Neural progenitor cell (in vitro differentiated cells): ENCODE measurements around the gene RFX1. TPM values are rescaled to one million over a fixed set of nuclear protein-coding genes. Genes with fewer than 3 reads are reported as not detected.
A peak's percentile ranks its signal among the peaks of the same experiment; 100 is the strongest.

Experiments
- DNase-seq: peaks from one replicate; pipeline ENCODE4 v3.0.0-alpha.2; 2016; ENCODE audit warnings: low spot score
- H2AFZ ChIP-seq: fragments of 200-600 bp; sonication (generic); replicated peaks from 2 replicates; pipeline ENCODE4 v1.6.1; 2016; ENCODE audit warnings: antibody characterized with exemption
- H3F3A ChIP-seq: fragments of 200-600 bp; sonication (generic); 2 replicates; pipeline ENCODE4 v1.6.1; 2016; ENCODE audit warnings: antibody characterized with exemption, low read depth
- H3K27ac ChIP-seq: fragments of 200-600 bp; sonication (generic); 2 replicates; pipeline ENCODE4 v1.5.1; 2016; ENCODE audit warnings: mild to moderate bottlenecking
- H3K27me3 ChIP-seq: fragments of 200-600 bp; sonication (generic); 2 replicates; pipeline ENCODE4 v1.6.1; 2016; ENCODE audit warnings: mild to moderate bottlenecking, moderate library complexity
- H3K36me3 ChIP-seq: fragments of 200-600 bp; sonication (generic); 2 replicates; pipeline ENCODE4 v1.5.1; 2016
- H3K4me1 ChIP-seq: fragments of 200-600 bp; sonication (generic); 2 replicates; pipeline ENCODE4 v1.6.1; 2016; ENCODE audit warnings: mixed run types
- H3K4me2 ChIP-seq: fragments of 200-600 bp; sonication (generic); 2 replicates; pipeline ENCODE4 v1.6.1; 2016
- H3K4me3 ChIP-seq: fragments of 200-600 bp; sonication (generic); 2 replicates; pipeline ENCODE4 v1.5.1; 2016
- H3K79me2 ChIP-seq: fragments of 200-600 bp; sonication (generic); 2 replicates; pipeline ENCODE4 v1.6.1; 2016; ENCODE audit warnings: low read depth
- H3K9ac ChIP-seq: fragments of 200-600 bp; sonication (generic); 2 replicates; pipeline ENCODE4 v1.6.1; 2016
- H3K9me3 ChIP-seq: fragments of 200-600 bp; sonication (generic); 2 replicates; pipeline ENCODE4 v1.5.1; 2016; ENCODE audit warnings: low read depth
- H4K20me1 ChIP-seq: fragments of 200-600 bp; sonication (generic); 2 replicates; pipeline ENCODE4 v1.6.1; 2016; ENCODE audit warnings: low read depth
- H3K27ac Mint-ChIP-seq: 3 replicates; pipeline ENCODE4 v1.8.0; 2021; ENCODE audit warnings: mixed read lengths
- H3K27me3 Mint-ChIP-seq: 2 replicates; pipeline ENCODE4 v1.8.0; 2022; ENCODE audit warnings: low read depth, mild to moderate bottlenecking, inconsistent platforms, moderate library complexity, mixed read lengths; ENCODE audit not compliant: insufficient read depth
- H3K36me3 Mint-ChIP-seq: 3 replicates; pipeline ENCODE4 v1.8.0; 2021; ENCODE audit warnings: mixed read lengths
- H3K4me1 Mint-ChIP-seq: 3 replicates; pipeline ENCODE4 v1.8.0; 2021; ENCODE audit warnings: mixed read lengths
- H3K4me3 Mint-ChIP-seq: 3 replicates; pipeline ENCODE4 v1.8.0; 2021; ENCODE audit warnings: mild to moderate bottlenecking, moderate library complexity, mixed read lengths
- H3K9me3 Mint-ChIP-seq: 3 replicates; pipeline ENCODE4 v1.8.0; 2020; ENCODE audit warnings: mixed read lengths
- CTCF ChIP-seq: fragments of 200-600 bp; sonication (generic); IDR thresholded peaks from 2 replicates; pipeline ENCODE4 v1.5.1; 2017; ENCODE audit warnings: antibody characterized with exemption, mild to moderate bottlenecking
- EZH2 ChIP-seq: fragments of 200-600 bp; sonication (generic); IDR thresholded peaks from 2 replicates; pipeline ENCODE4 v1.6.1; 2017; ENCODE audit warnings: antibody characterized with exemption, mild to moderate bottlenecking, moderate library complexity
- EZH2phosphoT487 ChIP-seq: fragments of 200-600 bp; sonication (generic); IDR thresholded peaks from 2 replicates; pipeline ENCODE4 v1.6.1; 2017; ENCODE audit warnings: antibody characterized with exemption
- total RNA-seq: library from RNA; depleted of rRNA; stranded (reverse); fragments of >200 nt; gene quantifications from 2 replicates; pipeline ENCODE4 v1.2.3, GENCODE V29; 2015; ENCODE audit warnings: low replicate concordance

Gene RFX1
- total RNA-seq, result 1.0 and 3.3 TPM in 2 replicates

- H3F3A ChIP-seq, result peaks cover 15% of the 10 kb centered on the region
- H3K36me3 ChIP-seq, result no peaks in the 10 kb centered on the region
- H3K79me2 ChIP-seq, result peaks cover 20% of the 10 kb centered on the region
- H3K4me3 Mint-ChIP-seq, result peak within 1 kb of the TSS; percentile 94
- H3K4me1 ChIP-seq, result no peaks in the 10 kb centered on the region
- peak within 1 kb of the TSS; percentile 92 for H3K4me3 ChIP-seq
- H3K9ac ChIP-seq, result peak within 1 kb of the TSS; percentile 79
- peaks cover 14% of the 10 kb centered on the region for H3K27me3 Mint-ChIP-seq
- TF ChIP-seq EZH2phosphoT487 (no peak), CTCF (no peak), EZH2 (no peak)
- peak; percentile 99 for DNase-seq
- H3K36me3 Mint-ChIP-seq, result no peaks in the 10 kb centered on the region
- H3K9me3 ChIP-seq, result no peaks in the 10 kb centered on the region
- H3K27ac Mint-ChIP-seq, result peak within 1 kb of the TSS; percentile 100
- peak within 1 kb of the TSS; percentile 93 for H3K27ac ChIP-seq
- H2AFZ ChIP-seq, result peak within 1 kb of the TSS; percentile 86
- H3K4me1 Mint-ChIP-seq, result peaks cover 20% of the 10 kb centered on the region
- H3K27me3 ChIP-seq, result no peaks in the 10 kb centered on the region
- H3K4me2 ChIP-seq, result peak within 1 kb of the TSS; percentile 76
- H4K20me1 ChIP-seq, result peaks cover 6% of the 10 kb centered on the region
- no peaks in the 10 kb centered on the region for H3K9me3 Mint-ChIP-seq
Observed at GRCh38 chr19:14006085-14006765, at the start of gene RFX1. TSS of gene RFX1 (minus strand) at chr19:14006320. CDS start at chr19:13993843, 12,477 bp downstream.

GRCh38 chr19:14055396-14055795 lies 49.3 kb upstream of the RFX1 start:
- peaks cover 31% of the 10 kb centered on the region for H3K4me1 Mint-ChIP-seq
- no peaks in the 10 kb centered on the region for H3K9me3 Mint-ChIP-seq
- Histone ChIP-seq H3K4me2 (no peak overlapping the region), H3K9ac (no peak overlapping the region), H3F3A (peaks cover 25% of the 10 kb centered on the region), H3K4me1 (no peaks in the 10 kb centered on the region), H2AFZ (no peak overlapping the region), H3K27ac (no peak overlapping the region), H3K9me3 (no peaks in the 10 kb centered on the region), H3K4me3 (no peak overlapping the region), H4K20me1 (no peaks in the 10 kb centered on the region), H3K36me3 (no peaks in the 10 kb centered on the region), H3K27me3 (peaks cover 35% of the 10 kb centered on the region), H3K79me2 (no peaks in the 10 kb centered on the region)
- TF ChIP-seq CTCF (no peak), EZH2phosphoT487 (no peak), EZH2 (no peak)
- peaks cover 41% of the 10 kb centered on the region for H3K27me3 Mint-ChIP-seq
- H3K36me3 Mint-ChIP-seq, result no peaks in the 10 kb centered on the region
- H3K4me3 Mint-ChIP-seq, result no peak overlapping the region
- DNase-seq, result no peak
- H3K27ac Mint-ChIP-seq, result peak overlapping the region; percentile 52

GRCh38 chr19:14054721-14055120 lies 48.6 kb upstream of the RFX1 start:
- DNase-seq, result no peak

More at GRCh38 chr19:14054721-14055120, 48.6 kb upstream of the RFX1 start:
- no peaks in the 10 kb centered on the region for H4K20me1 ChIP-seq
- H3K4me1 Mint-ChIP-seq, result peaks cover 26% of the 10 kb centered on the region
- H3F3A ChIP-seq, result peaks cover 25% of the 10 kb centered on the region
- no peaks in the 10 kb centered on the region for H3K9me3 Mint-ChIP-seq
- H2AFZ ChIP-seq, result no peak overlapping the region
- no peak overlapping the region for H3K27ac ChIP-seq
- no peak for TF ChIP-seq CTCF
- TF ChIP-seq EZH2, result no peak
- no peak for TF ChIP-seq EZH2phosphoT487
- H3K4me2 ChIP-seq, result no peak overlapping the region
- no peak overlapping the region for H3K4me3 ChIP-seq
- H3K27me3 Mint-ChIP-seq, result peaks cover 36% of the 10 kb centered on the region
- no peaks in the 10 kb centered on the region for H3K36me3 Mint-ChIP-seq
- no peaks in the 10 kb centered on the region for H3K79me2 ChIP-seq
- H3K4me3 Mint-ChIP-seq, result no peak overlapping the region
- no peak overlapping the region for H3K9ac ChIP-seq
- H3K36me3 ChIP-seq, result no peaks in the 10 kb centered on the region
- H3K9me3 ChIP-seq, result no peaks in the 10 kb centered on the region
- H3K27me3 ChIP-seq, result peaks cover 31% of the 10 kb centered on the region
- no peak overlapping the region for H3K27ac Mint-ChIP-seq
- no peaks in the 10 kb centered on the region for H3K4me1 ChIP-seq
